Measurements from ENCODE around the gene ANTKMT.

DNA sequence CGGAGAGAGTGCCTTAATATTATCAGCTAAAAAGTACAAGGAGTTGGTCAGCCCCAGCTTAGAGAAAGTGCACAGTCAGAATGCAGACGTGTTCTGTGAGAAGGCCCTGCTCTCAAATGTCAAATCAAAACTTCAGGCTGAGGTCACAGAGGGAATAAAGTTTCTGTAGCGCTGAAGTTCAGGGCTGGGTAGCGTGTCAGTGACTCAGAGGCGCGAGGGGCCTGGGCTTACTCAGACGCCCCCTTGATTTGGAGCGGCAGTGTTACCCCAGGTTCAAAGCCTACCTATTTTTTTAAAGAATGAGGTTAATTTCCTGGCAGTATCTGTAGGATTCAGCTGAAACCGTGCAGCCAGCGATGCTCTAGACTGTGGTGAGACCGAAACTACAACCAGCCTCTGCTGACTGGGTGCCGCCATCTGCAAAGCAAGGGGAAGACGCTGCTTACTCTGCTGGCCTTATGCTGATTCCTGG is 15.1 kb downstream of the ANTKMT start:
- TF ChIP-seq, protein P1, sequence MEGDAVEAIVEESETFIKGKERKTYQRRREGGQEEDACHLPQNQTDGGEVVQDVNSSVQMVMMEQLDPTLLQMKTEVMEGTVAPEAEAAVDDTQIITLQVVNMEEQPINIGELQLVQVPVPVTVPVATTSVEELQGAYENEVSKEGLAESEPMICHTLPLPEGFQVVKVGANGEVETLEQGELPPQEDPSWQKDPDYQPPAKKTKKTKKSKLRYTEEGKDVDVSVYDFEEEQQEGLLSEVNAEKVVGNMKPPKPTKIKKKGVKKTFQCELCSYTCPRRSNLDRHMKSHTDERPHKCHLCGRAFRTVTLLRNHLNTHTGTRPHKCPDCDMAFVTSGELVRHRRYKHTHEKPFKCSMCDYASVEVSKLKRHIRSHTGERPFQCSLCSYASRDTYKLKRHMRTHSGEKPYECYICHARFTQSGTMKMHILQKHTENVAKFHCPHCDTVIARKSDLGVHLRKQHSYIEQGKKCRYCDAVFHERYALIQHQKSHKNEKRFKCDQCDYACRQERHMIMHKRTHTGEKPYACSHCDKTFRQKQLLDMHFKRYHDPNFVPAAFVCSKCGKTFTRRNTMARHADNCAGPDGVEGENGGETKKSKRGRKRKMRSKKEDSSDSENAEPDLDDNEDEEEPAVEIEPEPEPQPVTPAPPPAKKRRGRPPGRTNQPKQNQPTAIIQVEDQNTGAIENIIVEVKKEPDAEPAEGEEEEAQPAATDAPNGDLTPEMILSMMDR (conservative IDR thresholded peaks at IDR 0.05 in 1 of 2, IDR thresholded peaks at IDR 0.05 in 1 of 2; ENCODE audit: extremely low read depth in 1 of 2, insufficient read depth in 1 of 2, low read depth in 1 of 2, low read length in 2 of 2), result no peak
- TF ChIP-seq EZH2 (IDR thresholded peaks at IDR 0.05; ENCODE audit: borderline replicate concordance, low read length), result no peak
